DOHH2 (cell line): Measurements from ENCODE around the gene TM4SF5.

Experiments
- H3F3A ChIP-seq: fragments of 200-600 bp; sonication (generic), shearing (Covaris generic); 2 replicates; pipeline ENCODE4 v1.6.0; 2016; ENCODE audit warnings: antibody characterized with exemption, mild to moderate bottlenecking; ENCODE audit not compliant: control insufficient read depth, insufficient read depth
- H3K27ac ChIP-seq: fragments of 200-600 bp; sonication (generic); 2 replicates; pipeline ENCODE4 v1.5.1; 2014; ENCODE audit warnings: low read depth, mild to moderate bottlenecking, low read length, moderate library complexity
- H3K27me3 ChIP-seq: fragments of 200-600 bp; sonication (generic); 2 replicates; pipeline ENCODE4 v1.6.1; 2014; ENCODE audit warnings: mild to moderate bottlenecking, low read length, mixed read lengths; ENCODE audit not compliant: control insufficient read depth
- H3K36me3 ChIP-seq: fragments of 200-600 bp; sonication (generic); 2 replicates; pipeline ENCODE4 v1.6.1; 2014; ENCODE audit warnings: mild to moderate bottlenecking, low read length, moderate library complexity, mixed read lengths; ENCODE audit not compliant: control insufficient read depth
- H3K4me1 ChIP-seq: fragments of 200-600 bp; sonication (generic); 2 replicates; pipeline ENCODE4 v1.6.1; 2014; ENCODE audit warnings: mild to moderate bottlenecking, low read length, mixed read lengths; ENCODE audit not compliant: control insufficient read depth
- H3K4me2 ChIP-seq: fragments of 200-600 bp; sonication (generic); 2 replicates; pipeline ENCODE4 v1.6.0; 2014; ENCODE audit warnings: mild to moderate bottlenecking, low read length, moderate library complexity
- H3K4me3 ChIP-seq: fragments of 200-600 bp; sonication (generic); 2 replicates; pipeline ENCODE4 v1.5.1; 2014; ENCODE audit warnings: mild to moderate bottlenecking, low read length, mixed read lengths
- H3K79me2 ChIP-seq: fragments of 200-600 bp; sonication (generic); 2 replicates; pipeline ENCODE4 v1.6.1; 2014; ENCODE audit warnings: mild to moderate bottlenecking, low read length, mixed read lengths; ENCODE audit not compliant: control insufficient read depth
- H3K9me2 ChIP-seq: fragments of 200-600 bp; sonication (generic); replicated peaks from 2 replicates; pipeline ENCODE4 v1.6.1; 2014; ENCODE audit warnings: mild to moderate bottlenecking, low read length, mixed read lengths; ENCODE audit not compliant: control insufficient read depth
- H3K9me3 ChIP-seq: fragments of 200-600 bp; sonication (generic); 2 replicates; pipeline ENCODE4 v1.6.1; 2014; ENCODE audit warnings: antibody characterized with exemption, low read length, mixed read lengths; ENCODE audit not compliant: control insufficient read depth, insufficient read depth
- H4K20me1 ChIP-seq: fragments of 200-600 bp; sonication (generic); 2 replicates; pipeline ENCODE4 v1.6.0; 2014; ENCODE audit warnings: low read depth, mild to moderate bottlenecking, antibody characterized with exemption, low read length, moderate library complexity; ENCODE audit not compliant: control insufficient read depth, insufficient read depth
- EZH2phosphoT487 ChIP-seq: fragments of 200-600 bp; sonication (generic); IDR thresholded peaks from 2 replicates; pipeline ENCODE4 v1.6.1; 2017; ENCODE audit warnings: borderline replicate concordance, mild to moderate bottlenecking, antibody characterized with exemption, low read length, moderate library complexity, mixed read lengths
- TF ChIP-seq, protein P1 (sequence below): fragments of 200-600 bp; sonication (generic); IDR thresholded peaks from one replicate; pipeline ENCODE4 v1.5.1; 2014; ENCODE audit warnings: antibody characterized with exemption, mild to moderate bottlenecking, low read depth, low read length; ENCODE audit not compliant: poor library complexity, severe bottlenecking

The TM4SF5 gene

GRCh38 chr17:4786516-4786915 is 14.8 kb downstream of the TM4SF5 start:
- no peak overlapping the region for H3K27ac ChIP-seq
- no peaks in the 10 kb centered on the region for H4K20me1 ChIP-seq
- TF ChIP-seq, protein P1, sequence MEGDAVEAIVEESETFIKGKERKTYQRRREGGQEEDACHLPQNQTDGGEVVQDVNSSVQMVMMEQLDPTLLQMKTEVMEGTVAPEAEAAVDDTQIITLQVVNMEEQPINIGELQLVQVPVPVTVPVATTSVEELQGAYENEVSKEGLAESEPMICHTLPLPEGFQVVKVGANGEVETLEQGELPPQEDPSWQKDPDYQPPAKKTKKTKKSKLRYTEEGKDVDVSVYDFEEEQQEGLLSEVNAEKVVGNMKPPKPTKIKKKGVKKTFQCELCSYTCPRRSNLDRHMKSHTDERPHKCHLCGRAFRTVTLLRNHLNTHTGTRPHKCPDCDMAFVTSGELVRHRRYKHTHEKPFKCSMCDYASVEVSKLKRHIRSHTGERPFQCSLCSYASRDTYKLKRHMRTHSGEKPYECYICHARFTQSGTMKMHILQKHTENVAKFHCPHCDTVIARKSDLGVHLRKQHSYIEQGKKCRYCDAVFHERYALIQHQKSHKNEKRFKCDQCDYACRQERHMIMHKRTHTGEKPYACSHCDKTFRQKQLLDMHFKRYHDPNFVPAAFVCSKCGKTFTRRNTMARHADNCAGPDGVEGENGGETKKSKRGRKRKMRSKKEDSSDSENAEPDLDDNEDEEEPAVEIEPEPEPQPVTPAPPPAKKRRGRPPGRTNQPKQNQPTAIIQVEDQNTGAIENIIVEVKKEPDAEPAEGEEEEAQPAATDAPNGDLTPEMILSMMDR, result no peak
- TF ChIP-seq EZH2phosphoT487, result no peak
- no peak overlapping the region for H3K4me3 ChIP-seq
- H3K36me3 ChIP-seq, result no peaks in the 10 kb centered on the region
- peaks cover 12% of the 10 kb centered on the region for H3K27me3 ChIP-seq
- peaks cover 4% of the 10 kb centered on the region; the same call in 1 of the 2 replicates for H3F3A ChIP-seq
- no peak overlapping the region for H3K4me2 ChIP-seq
- no peaks in the 10 kb centered on the region for H3K9me2 ChIP-seq
- no peaks in the 10 kb centered on the region for H3K9me3 ChIP-seq
- H3K4me1 ChIP-seq, result peaks cover 15% of the 10 kb centered on the region
- H3K79me2 ChIP-seq, result no peaks in the 10 kb centered on the region

DNA sequence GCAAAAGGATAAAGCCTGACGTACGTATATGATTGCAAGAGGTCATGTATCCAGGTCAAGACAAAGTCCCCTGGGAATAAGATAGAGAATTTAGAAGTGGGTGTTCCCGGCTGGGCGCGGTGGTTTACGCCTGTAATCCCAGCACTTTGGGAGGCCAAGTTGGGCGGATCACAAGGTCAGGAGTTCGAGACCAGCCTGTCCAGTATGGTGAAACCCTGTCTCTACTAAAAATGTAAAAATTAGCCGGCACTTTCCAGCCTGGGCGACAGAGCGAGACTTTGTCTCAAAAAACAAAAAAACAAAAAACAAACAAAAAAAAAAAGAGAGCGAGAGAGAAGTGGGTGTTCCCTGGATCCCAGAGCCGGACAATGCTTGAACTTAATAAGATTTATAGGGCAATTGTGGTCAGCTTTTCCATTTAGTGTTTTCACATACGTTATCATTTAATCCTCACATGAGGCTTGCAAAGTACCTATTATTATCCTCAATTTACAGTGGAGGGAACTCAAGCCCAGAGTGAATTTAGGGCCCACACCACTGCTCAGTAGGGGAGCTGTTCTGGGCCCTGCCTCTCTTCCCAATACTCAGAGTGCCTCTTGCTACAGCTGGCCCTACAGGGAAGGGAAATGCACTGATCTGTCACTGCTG is 16.6 kb downstream of the TM4SF5 start:
- TF ChIP-seq, protein P1, result no peak
- Histone ChIP-seq H3K27me3 (peaks cover 15% of the 10 kb centered on the region), H3K27ac (no peak overlapping the region), H3K9me2 (no peaks in the 10 kb centered on the region), H3K4me3 (no peak overlapping the region), H3K79me2 (no peaks in the 10 kb centered on the region), H3F3A (peaks cover 4% of the 10 kb centered on the region; the same call in 1 of the 2 replicates), H3K4me1 (peaks cover 15% of the 10 kb centered on the region), H3K9me3 (no peaks in the 10 kb centered on the region), H4K20me1 (no peaks in the 10 kb centered on the region), H3K4me2 (no peak overlapping the region), H3K36me3 (no peaks in the 10 kb centered on the region)

GRCh38 chr17:4788807-4789700 is 17.4 kb downstream of the TM4SF5 start, which contains the start of gene GLTPD2:
TSS of gene GLTPD2 (plus strand) at chr17:4788964. CDS start at chr17:4789012, 48 bp downstream.
- peak within 1 kb of the TSS; percentile 91 for H3K4me2 ChIP-seq

More at GRCh38 chr17:4788807-4789700, 17.4 kb downstream of the TM4SF5 start, which contains the start of gene GLTPD2:
- Histone ChIP-seq H3K27ac (no peak within 1 kb of the TSS), H3K79me2 (no peaks in the 10 kb centered on the region), H3K4me3 (peak within 1 kb of the TSS; percentile 78), H3K9me2 (no peaks in the 10 kb centered on the region), H3F3A (peaks cover 4% of the 10 kb centered on the region; the same call in 1 of the 2 replicates), H3K4me1 (peaks cover 15% of the 10 kb centered on the region), H3K36me3 (no peaks in the 10 kb centered on the region), H3K27me3 (peaks cover 15% of the 10 kb centered on the region), H3K9me3 (no peaks in the 10 kb centered on the region), H4K20me1 (no peaks in the 10 kb centered on the region)
- no peak for TF ChIP-seq EZH2phosphoT487
- TF ChIP-seq, protein P1, result no peak
